GM12878 (cell line): ENCODE data around the gene PIK3R4.

Experiments used
- BACH1 ChIP-seq: fragments of 450-650 bp; IDR thresholded peaks from 2 replicates; pipeline ENCODE4 v1.6.1; 2017; ENCODE audit warnings: mild to moderate bottlenecking, borderline replicate concordance
- BRCA1 ChIP-seq: IDR thresholded peaks from 2 replicates; pipeline ENCODE4 v1.6.1; 2011; ENCODE audit warnings: low read depth, low read length, improper control_type of control experiment
- CTCF ChIP-seq, 3 experiments: IDR thresholded peaks in 2 of 3; conservative IDR thresholded peaks in 1 of 3; 2 replicates each; pipeline ENCODE4 v1.5.1; 2011; ENCODE audit warnings: low read depth in 3 of 3, low read length in 3 of 3, mild to moderate bottlenecking in 3 of 3, control low read depth in 2 of 3, moderate library complexity in 2 of 3, inconsistent platforms in 1 of 3, mixed read lengths in 1 of 3; ENCODE audit not compliant: control insufficient read depth in 2 of 3, insufficient read depth in 1 of 3; ENCODE audit errors: extremely low read depth in 1 of 3
- EZH2 ChIP-seq: IDR thresholded peaks from 2 replicates; pipeline ENCODE4 v1.6.1; 2012; ENCODE audit warnings: low read depth, mild to moderate bottlenecking, control low read depth, inconsistent platforms, low read length, borderline replicate concordance; ENCODE audit not compliant: control insufficient read depth
- HDAC2 ChIP-seq: fragments of 200-600 bp; sonication (generic); IDR thresholded peaks from 2 replicates; pipeline ENCODE4 v1.6.1; 2017
- KAT2A ChIP-seq: conservative IDR thresholded peaks from 2 replicates; pipeline ENCODE4 v1.6.1; 2011; ENCODE audit warnings: low read depth, low read length; ENCODE audit not compliant: control insufficient read depth
- PBX3 ChIP-seq: IDR thresholded peaks from 2 replicates; pipeline ENCODE4 v1.6.1; 2011; ENCODE audit warnings: mild to moderate bottlenecking, low read depth, low read length, moderate library complexity; ENCODE audit not compliant: insufficient replicate concordance
- RAD21 ChIP-seq: IDR thresholded peaks from 2 replicates; pipeline ENCODE4 v1.6.1; 2011; ENCODE audit warnings: mild to moderate bottlenecking, low read depth, low read length, moderate library complexity; ENCODE audit not compliant: insufficient read depth
- REST ChIP-seq: IDR thresholded peaks from 2 replicates; pipeline ENCODE4 v1.6.1; 2012; ENCODE audit warnings: mild to moderate bottlenecking, low read depth, low read length
- SIN3A ChIP-seq: IDR thresholded peaks from 2 replicates; pipeline ENCODE4 v1.6.1; 2012; ENCODE audit warnings: low read depth, low read length, improper control_type of control experiment
- TBL1XR1 ChIP-seq: IDR thresholded peaks from 2 replicates; pipeline ENCODE4 v1.6.1; 2012; ENCODE audit warnings: low read depth, low read length, improper control_type of control experiment

- TF ChIP-seq EZH2 (no peak), REST (no peak), CTCF (IDR thresholded peaks at IDR 0.05 in 2 of 3, conservative IDR thresholded peaks at IDR 0.05 in 1 of 3; ENCODE audit: control insufficient read depth in 2 of 3, extremely low read depth in 1 of 3, insufficient read depth in 1 of 3, low read depth in 3 of 3, low read length in 3 of 3) (no peak), BRCA1 (no peak), RAD21 (no peak), SIN3A (no peak), HDAC2 (no peak), KAT2A (no peak), BACH1 (no peak), TBL1XR1 (no peak), PBX3 (no peak)
These were observed 14.3 kb upstream of the PIK3R4 start for GRCh38 chr3:130760922-130761321.
